Left lung (tissue), 14 donors: ENCODE results near the gene ATP6V1F. TPM values are rescaled to one million over a fixed set of nuclear protein-coding genes. Genes with fewer than 3 reads are reported as not detected.

Experiments used
- ATAC-seq: fragments of 200-7000 bp; cut with Tn5 transposase; one replicate; pipeline ENCODE4 v1.9.1; 2020; ENCODE audit warnings: moderate library complexity
- DNase-seq, 4 donors: peaks; one replicate each; pipeline ENCODE4 v3.0.0-alpha.2; 2013 to 2020
- H3K27ac ChIP-seq, 2 donors: fragments of 200-600 bp; sonication (generic) in 1 of 2; one replicate each; pipeline versions ENCODE4 v1.5.0 to v1.8.0; 2020 to 2021
- H3K27me3 ChIP-seq, 2 donors: fragments of 200-600 bp; sonication (generic) in 1 of 2; one replicate each; pipeline versions ENCODE4 v1.5.0 to v1.8.0; 2020 to 2021
- H3K36me3 ChIP-seq, 2 donors: fragments of 200-600 bp; sonication (generic) in 1 of 2; one replicate each; pipeline versions ENCODE4 v1.5.0 to v1.8.0; 2020 to 2021
- H3K4me1 ChIP-seq, 2 donors: fragments of 200-600 bp; one replicate each; pipeline ENCODE4 v1.8.0; 2021
- H3K4me3 ChIP-seq, 2 donors: fragments of 200-600 bp; sonication (generic) in 1 of 2; one replicate each; pipeline versions ENCODE4 v1.5.0 to v1.8.0; 2020 to 2021; ENCODE audit warnings: mild to moderate bottlenecking in 1 of 2
- H3K9me3 ChIP-seq, 2 donors: fragments of 200-600 bp; sonication (generic) in 1 of 2; one replicate each; pipeline versions ENCODE4 v1.5.0 to v1.8.0; 2020 to 2021
- CTCF ChIP-seq, 2 donors: fragments of 200-600 bp; sonication (generic) in 1 of 2; IDR thresholded peaks; one replicate each; pipeline versions ENCODE4 v1.5.0 to v1.8.0; 2021; ENCODE audit warnings: antibody characterized with exemption in 2 of 2
- intact Hi-C, 2 donors: fragments of 100-400 bp; cut with DNase I; formaldehyde crosslinking; loops; one replicate each; pipeline versions ENCODE4 v1.11.2 to v1.14.2; 2022
- long read RNA-seq, 12 donors: library from polyadenylated mRNA in 2 of 12; unstranded in 2 of 12; transcript quantifications; one replicate each; pipeline ENCODE4 v2.0.0 and lab custom pipeline, GENCODE V29; 2019 to 2026
- polyA plus RNA-seq, 6 donors: library from polyadenylated mRNA; unstranded; fragments of 120-200 nt; gene quantifications; one replicate each; pipeline ENCODE4 v1.2.1, GENCODE V29; 2013; ENCODE audit not compliant: insufficient read length in 6 of 6
- total RNA-seq, 2 donors: library from RNA; stranded (reverse); fragmentation: NEBNext Ultra II Directional; extraction: Animal tissue kit (Norgen Biotek cat#: 25700); gene quantifications; one replicate each; pipeline ENCODE4 v1.2.1, GENCODE V29; 2021
- donor health status: DM: no; HTN: yes; CAD: no.
- donor health status: DM: no; HTN: no; CAD: no.

The ATP6V1F gene
- total RNA-seq (100 to 1,000 TPM; 192 to 200 TPM), polyA plus RNA-seq (100 to 1,000 TPM; 106 to 118 (median 108) TPM)
- long read RNA-seq, donor 1, transcript ATP6V1F-201 (2 exons, 704 nt), result major isoform, 242 of 295 reads
- long read RNA-seq, donor 1, partial matches to known transcripts, result 52 of 295 reads
- long read RNA-seq, donor 1, other reads (novel, unspliced or antisense), result 0 of 295 reads
- long read RNA-seq, donor 2, transcript ATP6V1F-201 (2 exons, 704 nt), result major isoform, 161 of 161 reads
- long read RNA-seq, donor 2, partial matches to known transcripts, result 0 of 161 reads
- long read RNA-seq, donor 2, other reads (novel, unspliced or antisense), result 0 of 161 reads
- long read RNA-seq, donor 3, transcript ATP6V1F-201 (2 exons, 704 nt), result major isoform, 178 of 219 reads
- long read RNA-seq, donor 3, partial matches to known transcripts, result 41 of 219 reads
- long read RNA-seq, donor 3, other reads (novel, unspliced or antisense), result 0 of 219 reads
- long read RNA-seq, donor 4, transcript ATP6V1F-201 (2 exons, 704 nt), result major isoform, 205 of 214 reads
- long read RNA-seq, donor 4, partial matches to known transcripts, result 6 of 214 reads
- long read RNA-seq, donor 4, other reads (novel, unspliced or antisense), result 2 of 214 reads
- long read RNA-seq, donor 5, transcript ATP6V1F-201 (2 exons, 704 nt), result major isoform, 157 of 157 reads
- long read RNA-seq, donor 5, partial matches to known transcripts, result 0 of 157 reads
- long read RNA-seq, donor 5, other reads (novel, unspliced or antisense), result 0 of 157 reads
- long read RNA-seq, donor 6, transcript ATP6V1F-201 (2 exons, 704 nt), result major isoform, 258 of 340 reads
- long read RNA-seq, donor 6, partial matches to known transcripts, result 77 of 340 reads
- long read RNA-seq, donor 6, other reads (novel, unspliced or antisense), result 5 of 340 reads
- long read RNA-seq, donor 7, transcript ATP6V1F-201 (2 exons, 704 nt), result major isoform, 121 of 121 reads
- long read RNA-seq, donor 7, partial matches to known transcripts, result 0 of 121 reads
- long read RNA-seq, donor 7, other reads (novel, unspliced or antisense), result 0 of 121 reads
- long read RNA-seq, donor 8, transcript ATP6V1F-201 (2 exons, 704 nt), result major isoform, 138 of 168 reads
- long read RNA-seq, donor 8, partial matches to known transcripts, result 30 of 168 reads
- long read RNA-seq, donor 8, other reads (novel, unspliced or antisense), result 0 of 168 reads
- long read RNA-seq, donor 9, partial matches to known transcripts, result 0 of 3 reads
- long read RNA-seq, donor 9, other reads (novel, unspliced or antisense), result 0 of 3 reads
- long read RNA-seq, donor 10, transcript ATP6V1F-201 (2 exons, 704 nt), result major isoform, 214 of 217 reads
- long read RNA-seq, donor 10, partial matches to known transcripts, result 0 of 217 reads
- long read RNA-seq, donor 10, other reads (novel, unspliced or antisense), result 3 of 217 reads
- long read RNA-seq, donor 11, transcript ATP6V1F-201 (2 exons, 704 nt), result major isoform, 389 of 389 reads
- long read RNA-seq, donor 11, partial matches to known transcripts, result 0 of 389 reads
- long read RNA-seq, donor 11, other reads (novel, unspliced or antisense), result 0 of 389 reads
- long read RNA-seq, donor 12, transcript ATP6V1F-201 (2 exons, 704 nt), result major isoform, 174 of 205 reads
- long read RNA-seq, donor 12, partial matches to known transcripts, result 30 of 205 reads
- long read RNA-seq, donor 12, other reads (novel, unspliced or antisense), result 0 of 205 reads

- intact Hi-C loops, result no loop called here
- peak within 1 kb of the TSS; percentile 79 to 84 for H3K27ac ChIP-seq
- H3K36me3 ChIP-seq, result peaks cover 0 to 21% of the 10 kb centered on the region in 2 donors
- DNase-seq, result peak; percentile 97 to 99 (median 98)
- peaks cover 16% of the 10 kb centered on the region in 2 donors for H3K4me1 ChIP-seq
- H3K9me3 ChIP-seq, result no peaks in the 10 kb centered on the region
- TF ChIP-seq CTCF (IDR thresholded peaks at IDR 0.05), result no peak
- H3K4me3 ChIP-seq, result peak within 1 kb of the TSS; percentile 88 to 95
- peak; percentile 94 for ATAC-seq
- H3K27me3 ChIP-seq, result no peaks in the 10 kb centered on the region
Measured at GRCh38 chr7:128862571-128863432, at the start of gene ATP6V1F. TSS of gene ATP6V1F (plus strand) at chr7:128862856. CDS start at chr7:128862905, 49 bp downstream.

GRCh38 chr7:128814499-128814898 is 48.2 kb upstream of the ATP6V1F start:
- intact Hi-C loops, result no loop called here
- Histone ChIP-seq H3K4me1 (peaks cover 0 to 10% of the 10 kb centered on the region in 2 donors), H3K27ac (no peak overlapping the region), H3K36me3 (no peaks in the 10 kb centered on the region), H3K27me3 (no peaks in the 10 kb centered on the region), H3K9me3 (no peaks in the 10 kb centered on the region), H3K4me3 (no peak overlapping the region)
- no peak for TF ChIP-seq CTCF (IDR thresholded peaks at IDR 0.05)
- ATAC-seq (no peak), DNase-seq (no peak)

- TF ChIP-seq CTCF (IDR thresholded peaks at IDR 0.05), result no peak
- Histone ChIP-seq H3K9me3 (no peaks in the 10 kb centered on the region), H3K4me1 (peaks cover 0 to 10% of the 10 kb centered on the region in 2 donors), H3K4me3 (no peak overlapping the region), H3K27ac (no peak overlapping the region), H3K27me3 (peaks cover 0 to 5% of the 10 kb centered on the region in 2 donors), H3K36me3 (no peaks in the 10 kb centered on the region)
- DNase-seq, result no peak
- peak; percentile 22 for ATAC-seq
- intact Hi-C loops, result no loop called here
Measured at GRCh38 chr7:128815289-128815942, 47.2 kb upstream of the ATP6V1F start.
